H1 (cell line): ENCODE results near the gene SLC35F5. TPM values are rescaled to one million over a fixed set of nuclear protein-coding genes. Genes with fewer than 3 reads are reported as not detected.

Experiments used
- CTCF ChIA-PET: fragments of 300-600 bp; sonication (Branson Sonifier 250); formaldehyde crosslinking; loops from one replicate; lab custom pipeline; 2021; ENCODE audit not compliant: partially characterized antibody; lab: Charles Lee
- POLR2A ChIA-PET: fragments of 300-600 bp; sonication (Branson Sonifier 250); formaldehyde crosslinking; loops from one replicate; lab custom pipeline; 2021; ENCODE audit warnings: inconsistent platforms; ENCODE audit not compliant: partially characterized antibody; lab: Charles Lee
- DNase-seq, 2 experiments: peaks; one replicate each; pipeline versions ENCODE4 v3.0.0 to v3.0.0-alpha.2; 2010 to 2022; ENCODE audit warnings: low spot score in 2 of 2, low read depth in 1 of 2, mixed read lengths in 1 of 2
- FAIRE-seq: peaks from 2 replicates; lab custom pipeline; 2011; peaks lifted over from hg19 to GRCh38; lab: Jason Lieb, UNC
- H2AFZ ChIP-seq: 2 replicates; pipeline ENCODE4 v1.8.1; 2012; ENCODE audit warnings: low read length, inconsistent platforms
- H2AK5ac ChIP-seq: 2 replicates; pipeline ENCODE4 v1.6.1; 2013; ENCODE audit warnings: low read depth, low read length
- H2BK120ac ChIP-seq: replicated peaks from 2 replicates; pipeline ENCODE3; 2013; ENCODE audit warnings: low read depth, low read length, inconsistent platforms
- H2BK12ac ChIP-seq: 2 replicates; pipeline ENCODE4 v1.6.1; 2013; ENCODE audit warnings: low read depth, low read length
- H2BK15ac ChIP-seq: 2 replicates; pipeline ENCODE4 v1.6.1; 2013; ENCODE audit warnings: low read length
- H2BK20ac ChIP-seq: 2 replicates; pipeline ENCODE4 v1.6.1; 2013; ENCODE audit warnings: low read length
- H2BK5ac ChIP-seq: 2 replicates; pipeline ENCODE4 v1.6.1; 2013; ENCODE audit warnings: low read depth, low read length
- H3K14ac ChIP-seq: 2 replicates; pipeline ENCODE4 v1.6.1; 2013; ENCODE audit warnings: inconsistent platforms; ENCODE audit not compliant: insufficient read length
- H3K18ac ChIP-seq: 2 replicates; pipeline ENCODE4 v1.6.1; 2013; ENCODE audit warnings: low read length; ENCODE audit errors: extremely low read depth
- H3K23ac ChIP-seq: 2 replicates; pipeline ENCODE4 v1.6.1; 2013; ENCODE audit warnings: inconsistent platforms; ENCODE audit not compliant: insufficient read length
- H3K23me2 ChIP-seq: 2 replicates; pipeline ENCODE4 v1.6.1; 2013; ENCODE audit warnings: low read depth, low read length
- H3K27ac ChIP-seq: 2 replicates; pipeline ENCODE4 v1.6.1; 2011; ENCODE audit warnings: low read depth, low read length, inconsistent platforms
- H3K27me3 ChIP-seq, 4 experiments: replicated peaks in 1 of 4; 1 replicate in 1 of 4; 2 replicates in 3 of 4; pipeline versions ENCODE4 v1.6.1 to v1.8.1; 2011 to 2013; ENCODE audit warnings: low read length in 3 of 4, mild to moderate bottlenecking in 3 of 4, inconsistent platforms in 2 of 4, mixed read lengths in 2 of 4, moderate library complexity in 1 of 4; ENCODE audit not compliant: control insufficient read depth in 3 of 4, insufficient read depth in 3 of 4; ENCODE audit errors: extremely low read depth in 1 of 4
- H3K36me3 ChIP-seq, 4 experiments: 2 replicates each; pipeline versions ENCODE4 v1.6.1 to v1.8.1; 2011 to 2013; ENCODE audit warnings: mild to moderate bottlenecking in 4 of 4, low read length in 3 of 4, moderate library complexity in 2 of 4, control low read depth in 1 of 4, inconsistent platforms in 1 of 4; ENCODE audit not compliant: insufficient read depth in 4 of 4, control insufficient read depth in 2 of 4
- H3K4ac ChIP-seq: replicated peaks from 2 replicates; pipeline ENCODE3; 2013; ENCODE audit warnings: low read length, low read depth, mixed read lengths, inconsistent platforms; ENCODE audit not compliant: insufficient read length
- H3K4me1 ChIP-seq, 4 experiments: replicated peaks in 1 of 4; 1 replicate in 1 of 4; 2 replicates in 3 of 4; pipeline versions ENCODE4 v1.6.1 to v1.8.1; 2011 to 2013; ENCODE audit warnings: low read length in 3 of 4, inconsistent platforms in 2 of 4, mixed read lengths in 1 of 4; ENCODE audit not compliant: insufficient read depth in 4 of 4, control insufficient read depth in 3 of 4
- H3K4me2 ChIP-seq, 2 experiments: 2 replicates each; pipeline versions ENCODE4 v1.6.1 to v1.8.1; 2011 to 2013; ENCODE audit warnings: low read depth in 2 of 2, low read length in 2 of 2, control low read depth in 1 of 2, inconsistent platforms in 1 of 2, mild to moderate bottlenecking in 1 of 2; ENCODE audit not compliant: insufficient read depth in 1 of 2
- H3K4me3 ChIP-seq, 4 experiments: fragments of 200-600, 300-600 bp in 1 of 4; sonication (generic), shearing (Covaris generic), sonication (Bioruptor Twin) in 1 of 4; 2 replicates each; pipeline versions ENCODE4 v1.5.1 to v1.8.1; 2011 to 2016; ENCODE audit warnings: low read length in 4 of 4, low read depth in 3 of 4, control low read depth in 2 of 4, inconsistent platforms in 2 of 4, mild to moderate bottlenecking in 2 of 4, mixed read lengths in 1 of 4, moderate library complexity in 1 of 4; ENCODE audit not compliant: insufficient read depth in 2 of 4; ENCODE audit errors: extremely low read depth in 1 of 4
- H3K56ac ChIP-seq: replicated peaks from 2 replicates; pipeline ENCODE3; 2013; ENCODE audit warnings: low read depth, mild to moderate bottlenecking, mixed read lengths, low read length, inconsistent platforms; ENCODE audit not compliant: insufficient read length
- H3K79me1 ChIP-seq: 2 replicates; pipeline ENCODE4 v1.6.1; 2013; ENCODE audit warnings: low read depth, low read length, control low read depth
- H3K79me2 ChIP-seq, 2 experiments: 2 replicates each; pipeline versions ENCODE4 v1.6.1 to v1.8.1; 2012 to 2013; ENCODE audit warnings: low read length in 2 of 2, mild to moderate bottlenecking in 2 of 2, inconsistent platforms in 1 of 2; ENCODE audit not compliant: insufficient read depth in 2 of 2, control insufficient read depth in 1 of 2
- H3K9ac ChIP-seq, 4 experiments: replicated peaks in 1 of 4; 1 replicate in 1 of 4; 2 replicates in 3 of 4; pipeline versions ENCODE4 v1.6.1 to v1.8.1; 2011 to 2013; ENCODE audit warnings: low read depth in 3 of 4, low read length in 3 of 4, control low read depth in 2 of 4, mild to moderate bottlenecking in 2 of 4, moderate library complexity in 2 of 4, inconsistent platforms in 1 of 4; ENCODE audit errors: extremely low read depth in 1 of 4
- H3K9me3 ChIP-seq, 2 experiments: 2 replicates each; pipeline versions ENCODE4 v1.6.1 to v1.8.1; 2012 to 2013; ENCODE audit warnings: mild to moderate bottlenecking in 2 of 2, moderate library complexity in 2 of 2, control low read depth in 1 of 2, inconsistent platforms in 1 of 2, low read depth in 1 of 2, low read length in 1 of 2, mixed read lengths in 1 of 2; ENCODE audit not compliant: insufficient read depth in 2 of 2
- H4K20me1 ChIP-seq, 2 experiments: replicated peaks in 1 of 2; 2 replicates each; pipeline versions ENCODE3 to v1.8.1; 2011 to 2013; ENCODE audit warnings: inconsistent platforms in 2 of 2, low read length in 2 of 2, mild to moderate bottlenecking in 1 of 2; ENCODE audit not compliant: insufficient read depth in 2 of 2, control insufficient read depth in 1 of 2
- H4K5ac ChIP-seq: 2 replicates; pipeline ENCODE4 v1.6.1; 2013; ENCODE audit warnings: low read length, low read depth, mixed read lengths, inconsistent platforms; ENCODE audit not compliant: insufficient read length
- H4K8ac ChIP-seq: 2 replicates; pipeline ENCODE4 v1.8.0; 2013; ENCODE audit warnings: mild to moderate bottlenecking, moderate library complexity, low read length, inconsistent platforms; ENCODE audit not compliant: insufficient read depth; ENCODE audit errors: extremely low read depth
- H4K91ac ChIP-seq: replicated peaks from 2 replicates; pipeline ENCODE3; 2013; ENCODE audit warnings: low read length, mixed read lengths, inconsistent platforms; ENCODE audit not compliant: insufficient read length
- JUND ChIP-seq: IDR thresholded peaks from 2 replicates; pipeline ENCODE4 v1.6.1; 2011; ENCODE audit warnings: mild to moderate bottlenecking, improper control_type of control experiment, low read length
- KDM1A ChIP-seq: fragments of 200-600, 300-600 bp; sonication (generic); IDR thresholded peaks from 2 replicates; pipeline ENCODE4 v1.7.1; 2016; ENCODE audit warnings: mild to moderate bottlenecking, low read length, borderline replicate concordance
- MAFK ChIP-seq: IDR thresholded peaks from 2 replicates; pipeline ENCODE4 v1.6.1; 2012; ENCODE audit warnings: low read depth, mild to moderate bottlenecking, improper control_type of control experiment, low read length
- NANOG ChIP-seq: IDR thresholded peaks from 2 replicates; pipeline ENCODE4 v1.6.1; 2011; ENCODE audit warnings: low read length, low read depth, mild to moderate bottlenecking, inconsistent platforms; ENCODE audit not compliant: insufficient read depth, poor library complexity, severe bottlenecking
- POU5F1 ChIP-seq: IDR thresholded peaks from 2 replicates; pipeline ENCODE4 v1.6.1; 2011; ENCODE audit warnings: low read depth, mild to moderate bottlenecking, low read length, moderate library complexity
- RAD21 ChIP-seq, 2 experiments: IDR thresholded peaks in 1 of 2; conservative IDR thresholded peaks in 1 of 2; 2 replicates each; pipeline ENCODE4 v1.6.1; 2011; ENCODE audit warnings: low read depth in 2 of 2, low read length in 2 of 2, improper control_type of control experiment in 1 of 2, inconsistent platforms in 1 of 2, mild to moderate bottlenecking in 1 of 2, moderate library complexity in 1 of 2
- SIN3A ChIP-seq, 2 experiments: IDR thresholded peaks in 1 of 2; conservative IDR thresholded peaks in 1 of 2; 2 replicates each; pipeline ENCODE4 v1.6.1; 2011 to 2012; ENCODE audit warnings: low read length in 2 of 2, improper control_type of control experiment in 1 of 2, low read depth in 1 of 2, mild to moderate bottlenecking in 1 of 2
- SUZ12 ChIP-seq: fragments of 200-600 bp; sonication (generic); IDR thresholded peaks from 2 replicates; pipeline ENCODE4 v1.6.1; 2012; ENCODE audit warnings: mild to moderate bottlenecking, inconsistent platforms, low read length, moderate library complexity, mixed read lengths
- TCF12 ChIP-seq: IDR thresholded peaks from 2 replicates; pipeline ENCODE4 v1.6.1; 2011; ENCODE audit warnings: low read depth, mild to moderate bottlenecking, low read length
- WGBS, 2 experiments: shearing (Covaris generic) in 1 of 2; methylation state at CpG; one replicate each; pipeline versions ENCODE4 v1.1.6 to v1.1.7; 2013 to 2015; ENCODE audit warnings: low lambda C conversion rate in 2 of 2, mixed read lengths in 2 of 2, inconsistent platforms in 1 of 2, low coverage in 1 of 2, missing lambda C conversion rate in 1 of 2; ENCODE audit not compliant: insufficient replicate concordance in 2 of 2, insufficient coverage in 1 of 2, insufficient read length in 1 of 2; ENCODE audit errors: extremely low coverage in 1 of 2, missing lambda C conversion rate in 1 of 2; 5-methylcytosine and 5-hydroxymethylcytosine counted together
- polyA plus RNA-seq, 7 experiments: library from polyadenylated mRNA; depleted of rRNA in 3 of 7; stranded (reverse) in 5 of 7; unstranded in 2 of 7; fragments of >200 nt in 5 of 7; fragments of 200-250 nt in 2 of 7; gene quantifications; 1 replicate in 5 of 7; 2 replicates in 1 of 7; 4 replicates in 1 of 7; pipeline versions ENCODE4 v1.2.1 to v1.2.3, GENCODE V29; 2011 to 2013; ENCODE audit warnings: missing spikeins in 2 of 7, mixed read lengths in 2 of 7
- total RNA-seq: library from RNA; stranded (reverse); fragmentation: NEBNext Ultra II Directional; extraction: Animal tissue kit (Norgen Biotek cat#: 25700); gene quantifications from 2 replicates; pipeline ENCODE4 v1.2.1, GENCODE V29; 2021
- TF ChIP-seq, protein P1 (sequence below): IDR thresholded peaks from 2 replicates; pipeline ENCODE4 v1.6.1; 2011; ENCODE audit warnings: low read depth, mild to moderate bottlenecking, low read length; ENCODE audit not compliant: insufficient read depth
- TF ChIP-seq, protein P2 (sequence below): IDR thresholded peaks from 2 replicates; pipeline ENCODE4 v1.6.1; 2012; ENCODE audit warnings: inconsistent platforms

SLC35F5 gene
- total and polyA plus RNA-seq, 2 of the 8 experiments (the other 6 are each of a cell fraction or from before 2014, with no cell fraction given), result 11.8 to 22.2 TPM

DNA sequence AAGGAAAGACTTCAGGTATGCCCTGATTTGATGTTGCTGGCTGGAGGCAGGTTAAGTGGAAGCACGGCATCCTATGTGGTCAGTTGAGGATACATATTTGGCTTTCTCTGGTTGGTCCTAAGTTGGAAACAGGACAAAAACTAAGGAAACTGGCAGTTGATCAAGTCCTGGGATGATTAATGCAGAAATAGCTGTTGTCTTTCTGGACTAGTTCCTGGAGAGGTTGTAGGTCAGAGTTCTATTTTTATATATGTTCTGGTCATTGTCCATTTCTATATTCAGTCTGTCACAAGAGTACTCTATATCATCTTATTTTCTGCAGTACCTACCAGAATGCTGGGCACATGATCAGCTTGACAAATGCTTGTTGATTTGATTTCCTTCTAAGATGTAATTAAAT is 4.0 kb upstream of the SLC35F5 start:
- no peaks in the 10 kb centered on the region for H3K79me1 ChIP-seq
- DNase-seq, result no peak
- H3K14ac ChIP-seq, result no peak overlapping the region
- no peaks in the 10 kb centered on the region; a peak in 2 of 7 replicates for H3K4me1 ChIP-seq
- H2BK20ac ChIP-seq, result no peak overlapping the region
- H3K79me2 ChIP-seq, result peaks cover 2 to 4% of the 10 kb centered on the region in 2 experiments; a peak in 2 of 4 replicates
- H3K9ac ChIP-seq, result no peak overlapping the region
- H3K36me3 ChIP-seq, result no peaks in the 10 kb centered on the region
- WGBS, 2 experiments, result 100% methylated on average over 1 of the region's 1 CpG; no CpG with 5 or more reads in 1 of the 2 experiments
- peaks cover 0 to 3% of the 10 kb centered on the region in 2 experiments for H4K20me1 ChIP-seq
- no peak overlapping the region for H4K91ac ChIP-seq
- FAIRE-seq, result no peak
- POLR2A ChIA-PET, result interaction anchor here (0.7 to 1.4 kb wide), 2 partner anchors 16 to 22 kb away, joined by 3 read pairs; no protein-coding TSS in a partner anchor
- H3K18ac ChIP-seq, result no peak overlapping the region
- H4K8ac ChIP-seq, result no peak overlapping the region
- H3K23ac ChIP-seq, result no peak overlapping the region
- H2AK5ac ChIP-seq, result no peak overlapping the region
- no peak overlapping the region for H3K27ac ChIP-seq
- no peak overlapping the region for H3K4ac ChIP-seq
- H3K9me3 ChIP-seq, result peaks cover 15 to 22% of the 10 kb centered on the region in 2 experiments
- H2BK12ac ChIP-seq, result no peak overlapping the region
- no peak overlapping the region for H2AFZ ChIP-seq
- no peak overlapping the region for H3K4me2 ChIP-seq
- no peak overlapping the region for H3K4me3 ChIP-seq
- H2BK15ac ChIP-seq, result no peak overlapping the region
- no peaks in the 10 kb centered on the region for H3K27me3 ChIP-seq
- peaks cover 10% of the 10 kb centered on the region for H3K23me2 ChIP-seq
- no peak overlapping the region for H3K56ac ChIP-seq
- H2BK5ac ChIP-seq, result no peak overlapping the region
- CTCF ChIA-PET, result no interaction called here
- no peak overlapping the region for H4K5ac ChIP-seq
- H2BK120ac ChIP-seq, result no peak overlapping the region
- TF ChIP-seq NANOG (no peak), RAD21 (IDR thresholded peaks at IDR 0.05 in 1 of 2, conservative IDR thresholded peaks at IDR 0.05 in 1 of 2; ENCODE audit: low read depth in 2 of 2, low read length in 2 of 2) (no peak), SUZ12 (no peak), TCF12 (no peak), MAFK (no peak), JUND (no peak), POU5F1 (no peak), SIN3A (conservative IDR thresholded peaks at IDR 0.05 in 1 of 2, IDR thresholded peaks at IDR 0.05 in 1 of 2; ENCODE audit: low read depth in 1 of 2, low read length in 2 of 2) (no peak), KDM1A (no peak)
- TF ChIP-seq, protein P1, sequence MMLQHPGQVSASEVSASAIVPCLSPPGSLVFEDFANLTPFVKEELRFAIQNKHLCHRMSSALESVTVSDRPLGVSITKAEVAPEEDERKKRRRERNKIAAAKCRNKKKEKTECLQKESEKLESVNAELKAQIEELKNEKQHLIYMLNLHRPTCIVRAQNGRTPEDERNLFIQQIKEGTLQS, result no peak
- TF ChIP-seq, protein P2, sequence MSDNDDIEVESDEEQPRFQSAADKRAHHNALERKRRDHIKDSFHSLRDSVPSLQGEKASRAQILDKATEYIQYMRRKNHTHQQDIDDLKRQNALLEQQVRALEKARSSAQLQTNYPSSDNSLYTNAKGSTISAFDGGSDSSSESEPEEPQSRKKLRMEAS, result no peak
